Iris pigment epithelial cell (primary cell): ENCODE data around the gene KLHL3.
"Not testable (repeated sequence)": the region's sequence is repeated elsewhere in the genome, so short reads cannot be mapped to it uniquely, and the experiment has no call there.

Experiments used
- DNase-seq: peaks from one replicate; pipeline ENCODE4 v3.0.0-alpha.2; 2011; ENCODE audit warnings: low read depth

The KLHL3 gene, protein sequence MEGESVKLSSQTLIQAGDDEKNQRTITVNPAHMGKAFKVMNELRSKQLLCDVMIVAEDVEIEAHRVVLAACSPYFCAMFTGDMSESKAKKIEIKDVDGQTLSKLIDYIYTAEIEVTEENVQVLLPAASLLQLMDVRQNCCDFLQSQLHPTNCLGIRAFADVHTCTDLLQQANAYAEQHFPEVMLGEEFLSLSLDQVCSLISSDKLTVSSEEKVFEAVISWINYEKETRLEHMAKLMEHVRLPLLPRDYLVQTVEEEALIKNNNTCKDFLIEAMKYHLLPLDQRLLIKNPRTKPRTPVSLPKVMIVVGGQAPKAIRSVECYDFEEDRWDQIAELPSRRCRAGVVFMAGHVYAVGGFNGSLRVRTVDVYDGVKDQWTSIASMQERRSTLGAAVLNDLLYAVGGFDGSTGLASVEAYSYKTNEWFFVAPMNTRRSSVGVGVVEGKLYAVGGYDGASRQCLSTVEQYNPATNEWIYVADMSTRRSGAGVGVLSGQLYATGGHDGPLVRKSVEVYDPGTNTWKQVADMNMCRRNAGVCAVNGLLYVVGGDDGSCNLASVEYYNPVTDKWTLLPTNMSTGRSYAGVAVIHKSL

DNA sequence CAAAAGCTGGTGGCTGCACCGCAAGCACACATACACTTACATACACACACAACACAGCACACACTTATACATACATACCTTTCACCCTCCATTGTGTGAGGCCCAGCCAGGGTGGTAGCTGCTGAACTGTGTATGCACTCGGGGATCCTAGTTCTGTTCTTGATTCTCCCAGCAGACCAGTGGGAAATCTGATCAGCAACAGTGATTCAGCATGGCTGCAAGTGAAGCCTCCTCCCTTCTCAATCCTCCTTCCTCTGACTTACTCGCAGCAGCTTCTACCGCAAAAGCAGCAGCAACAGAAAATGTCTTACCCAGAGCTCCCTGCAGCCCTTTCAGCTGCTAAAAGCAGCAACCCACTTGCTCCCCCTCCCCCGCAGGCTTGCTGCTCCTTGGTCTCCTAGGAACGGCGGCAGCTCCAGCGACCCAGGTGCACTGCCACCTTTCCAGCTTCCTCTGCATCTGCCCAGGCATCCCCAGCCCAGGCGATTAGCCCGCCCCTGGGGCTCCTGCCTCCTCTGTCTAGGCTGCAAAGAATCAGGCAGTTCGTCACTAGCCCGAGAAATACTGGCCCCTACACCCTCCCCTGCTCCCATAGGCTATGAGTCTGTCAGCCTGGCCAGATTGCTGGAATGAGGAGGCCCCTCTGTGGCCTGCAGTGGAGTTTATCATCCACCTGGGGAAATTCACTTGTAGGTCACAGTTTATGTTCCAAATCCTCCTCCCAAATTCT, at the start of gene KLHL3:
Gene KLHL3 (minus strand): TSS at position 535 of the 730 bp plus-strand sequence. CDS start 443 bp downstream, at position 92.
- DNase-seq: peak; percentile 50

DNA sequence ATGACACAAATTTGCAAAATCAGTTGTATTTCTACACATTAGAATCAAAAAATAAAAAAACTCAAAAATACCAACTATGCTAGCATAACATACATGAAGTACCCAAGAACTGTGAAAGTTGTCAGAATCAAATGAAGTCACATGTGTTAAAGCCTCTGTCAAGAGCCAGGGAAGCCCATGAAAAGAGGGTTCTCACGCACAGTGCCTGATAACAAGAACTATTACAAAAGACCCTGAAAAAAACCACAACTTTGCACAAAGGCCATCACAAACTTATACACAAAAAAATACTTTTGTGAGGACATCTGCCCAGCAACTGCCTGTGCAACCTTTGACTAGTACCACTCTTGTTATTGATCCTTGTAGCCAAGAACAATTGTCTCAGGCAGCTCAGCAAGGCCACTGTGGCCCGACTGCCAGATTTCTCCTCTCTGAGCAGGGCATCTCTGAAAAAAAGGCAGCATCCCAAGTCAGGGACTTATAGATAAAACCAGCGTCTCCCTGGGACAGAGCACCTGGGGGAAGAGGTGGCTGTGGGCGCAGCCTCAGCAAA, 47.2 kb upstream of the KLHL3 start:
- DNase-seq: no peak

DNA sequence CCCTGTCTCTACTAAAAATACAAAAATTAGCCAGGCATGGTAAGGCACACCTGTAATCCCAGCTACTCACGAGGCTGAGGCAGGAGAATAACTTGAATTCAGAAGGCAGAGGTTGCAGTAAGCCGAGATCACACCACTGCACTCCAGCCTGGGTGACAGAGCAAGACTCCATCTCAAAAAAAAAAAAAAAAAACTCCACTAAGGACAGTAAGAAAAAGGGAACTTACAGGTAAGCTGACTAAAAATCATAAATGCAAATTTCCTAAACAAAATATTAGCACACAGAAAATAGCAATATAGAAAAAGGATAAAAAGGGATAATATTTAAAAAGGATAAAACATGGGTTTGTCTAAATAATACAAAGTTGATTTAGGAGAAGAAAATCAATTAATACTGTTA, 46.2 kb upstream of the KLHL3 start:
- DNase-seq: no peak

DNA sequence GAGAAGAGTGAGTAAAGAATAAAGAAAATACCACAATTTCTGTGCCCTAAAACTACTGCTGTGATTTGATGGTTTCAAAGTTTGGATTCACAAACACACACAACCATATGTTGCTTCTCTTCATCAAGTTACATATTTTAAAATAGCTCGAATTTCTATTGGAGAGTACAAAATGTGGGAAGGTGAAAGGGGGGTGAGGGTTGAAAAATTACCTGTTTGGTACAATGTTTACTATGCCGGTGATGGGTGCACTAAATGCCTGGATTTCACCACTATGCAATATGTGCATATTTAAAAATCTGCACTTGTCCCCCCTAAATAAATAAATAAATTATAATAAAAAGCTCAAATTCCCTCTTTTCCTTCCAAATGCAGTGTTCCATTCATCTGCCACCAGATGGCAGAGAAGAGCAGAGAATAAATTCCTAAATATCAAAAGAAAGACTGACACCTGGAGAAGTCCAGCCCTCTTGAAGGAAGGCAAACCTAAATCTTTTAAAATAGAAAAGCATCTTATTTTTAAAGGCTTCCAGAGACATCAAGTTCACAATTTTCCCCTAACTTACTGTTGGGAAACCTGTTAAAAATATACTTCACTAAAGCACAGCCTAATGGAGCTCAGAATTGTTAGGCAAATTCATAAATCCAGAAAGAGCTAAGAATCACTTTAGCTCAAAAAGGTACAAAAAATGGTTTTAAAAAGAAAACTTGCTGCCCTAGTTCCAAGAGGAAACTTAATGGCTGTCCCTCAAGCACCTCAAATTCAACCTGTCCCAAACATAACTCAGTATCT, 43.1 kb upstream of the KLHL3 start:
- DNase-seq: peak; percentile 36

DNA sequence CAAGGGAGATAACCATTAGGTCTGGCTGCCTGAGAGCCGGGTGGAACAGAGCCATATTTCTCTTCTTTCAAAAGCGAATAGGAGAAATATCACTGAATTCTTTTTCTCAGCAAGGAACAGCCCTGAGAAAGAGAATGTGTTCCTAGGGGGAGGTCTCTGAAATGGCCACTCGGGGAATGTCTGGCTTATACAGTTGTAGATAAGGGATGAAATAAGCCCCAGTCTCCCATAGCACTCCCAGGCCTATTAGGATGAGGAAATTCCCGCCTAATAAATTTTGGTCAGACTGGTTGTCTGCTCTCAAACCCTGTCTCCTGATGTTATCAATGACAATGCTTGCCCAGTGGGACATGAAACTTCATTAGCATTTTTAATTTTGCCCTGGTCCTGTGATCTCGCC, 32.0 kb upstream of the KLHL3 start:
- DNase-seq: not testable (repeated sequence)

DNA sequence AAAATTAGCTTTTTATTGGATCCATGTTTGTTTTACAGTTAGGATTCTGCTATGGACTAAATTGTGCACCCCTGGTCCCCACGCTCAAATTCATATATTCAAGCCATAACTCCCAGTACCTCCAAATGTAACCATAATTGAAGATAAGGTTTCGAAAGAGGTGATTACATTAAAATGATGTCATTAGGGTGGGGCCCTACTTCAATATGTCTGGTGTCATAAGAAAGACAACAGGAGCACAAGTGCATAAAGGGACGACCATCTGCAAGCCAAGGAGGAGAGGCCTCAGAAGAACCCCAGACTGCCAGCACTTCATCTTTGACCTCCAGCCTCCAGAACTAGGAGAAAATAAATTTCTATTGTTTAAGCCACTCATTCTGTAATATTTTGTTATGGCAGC, 25.7 kb upstream of the KLHL3 start:
- peak; percentile 17 for DNase-seq

DNA sequence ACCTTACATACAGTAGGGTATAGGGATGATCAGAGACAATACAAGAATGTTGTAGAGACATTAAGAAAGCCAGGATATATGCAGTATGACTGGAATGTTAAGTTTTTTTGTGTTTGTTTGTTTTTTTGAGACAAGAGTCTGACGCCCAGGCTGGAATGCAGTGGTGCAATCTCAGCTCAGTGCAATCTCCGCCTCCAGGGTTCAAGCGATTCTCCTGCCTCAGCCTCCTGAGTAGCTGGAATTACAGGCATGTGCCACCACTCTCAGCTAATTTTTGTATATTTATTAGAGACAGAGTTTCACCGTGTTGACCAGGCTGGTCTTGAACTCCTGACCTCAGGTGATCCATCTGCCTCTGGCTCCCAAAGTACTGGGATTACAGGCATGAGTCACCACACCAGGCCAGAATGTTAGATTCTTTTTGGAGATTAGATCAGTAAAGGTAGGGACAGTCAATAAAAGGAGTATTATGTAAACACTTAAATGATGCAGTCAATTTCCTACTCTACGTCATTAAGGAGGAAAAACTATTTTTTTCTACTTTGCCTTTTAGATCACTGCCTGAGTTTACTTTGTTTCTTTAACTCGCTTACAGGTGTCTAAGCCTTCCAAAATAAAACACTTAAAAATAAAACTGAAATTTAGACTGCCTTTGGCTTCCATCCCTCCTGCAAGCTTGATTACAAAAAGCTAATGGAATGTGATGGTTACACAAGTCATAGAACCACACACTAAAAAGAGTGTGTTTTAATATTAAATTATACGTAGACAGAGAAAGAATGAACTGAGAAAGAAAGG, 25.0 kb upstream of the KLHL3 start:
- DNase-seq: peak; percentile 52

DNA sequence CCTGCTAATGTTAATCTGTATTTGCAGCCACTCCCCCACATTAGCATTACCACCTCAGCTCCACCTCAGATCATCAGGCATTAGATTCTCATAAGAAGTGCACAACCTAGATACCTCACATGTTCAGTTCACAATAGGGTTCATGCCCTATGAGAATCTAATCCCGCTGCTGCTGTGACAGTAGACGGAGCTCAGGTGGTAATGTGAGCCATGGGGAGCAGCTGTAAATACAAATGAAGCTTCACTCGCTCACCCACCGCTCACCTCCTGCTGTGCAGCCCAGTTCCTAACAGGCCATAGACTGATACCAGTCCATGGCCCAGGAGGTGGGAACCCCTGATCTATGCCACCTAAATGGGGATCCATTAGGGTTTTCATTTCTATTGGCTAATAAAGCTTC, 24.4 kb upstream of the KLHL3 start:
- no peak for DNase-seq

DNA sequence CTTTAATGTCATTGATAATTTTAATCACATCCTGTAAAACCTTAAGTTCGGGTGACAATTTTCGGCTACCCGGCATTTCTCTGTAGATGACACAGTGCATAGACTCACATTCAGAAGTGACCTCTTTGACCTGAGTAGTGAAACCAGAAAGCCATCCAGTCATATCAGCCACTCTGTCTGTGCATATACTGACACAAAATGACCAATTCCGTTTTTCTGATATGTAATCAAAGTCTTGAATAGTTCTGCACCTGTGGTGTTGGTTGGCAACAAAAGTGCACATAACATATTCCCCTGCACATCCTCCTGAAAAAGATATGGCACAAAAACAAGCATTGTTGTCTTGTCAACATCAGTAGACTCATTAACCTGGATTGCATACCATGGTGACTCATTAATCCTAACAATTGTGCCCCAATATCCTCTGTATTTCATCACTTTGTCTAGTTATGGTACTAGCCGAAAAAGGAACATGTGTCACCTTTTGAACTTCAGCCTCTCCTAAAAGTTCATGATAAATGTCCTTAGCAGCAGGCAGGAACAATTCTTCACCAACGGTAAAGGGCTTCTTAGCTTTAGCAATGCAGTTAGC, 22.9 kb upstream of the KLHL3 start:
- DNase-seq: peak; percentile 11

DNA sequence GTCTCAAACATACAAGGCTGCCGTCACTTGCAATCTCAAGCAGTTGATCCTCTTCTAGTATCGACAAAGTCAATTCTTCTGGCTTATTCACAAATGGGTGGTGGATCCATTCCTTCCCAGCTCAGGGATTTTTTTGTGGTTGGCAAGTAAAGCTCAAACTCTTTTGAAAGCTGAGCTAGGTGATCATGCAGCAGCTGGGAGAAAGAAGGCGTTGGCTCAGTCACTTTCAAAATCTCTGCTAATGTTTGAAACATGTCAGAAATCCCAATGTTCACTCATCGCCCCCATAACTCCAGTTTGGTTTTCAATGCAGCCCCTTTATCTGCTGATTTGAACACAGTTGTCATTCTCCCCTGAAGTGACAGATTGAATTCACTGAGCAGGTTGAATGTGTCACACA, 22.2 kb upstream of the KLHL3 start:
- DNase-seq: no peak

DNA sequence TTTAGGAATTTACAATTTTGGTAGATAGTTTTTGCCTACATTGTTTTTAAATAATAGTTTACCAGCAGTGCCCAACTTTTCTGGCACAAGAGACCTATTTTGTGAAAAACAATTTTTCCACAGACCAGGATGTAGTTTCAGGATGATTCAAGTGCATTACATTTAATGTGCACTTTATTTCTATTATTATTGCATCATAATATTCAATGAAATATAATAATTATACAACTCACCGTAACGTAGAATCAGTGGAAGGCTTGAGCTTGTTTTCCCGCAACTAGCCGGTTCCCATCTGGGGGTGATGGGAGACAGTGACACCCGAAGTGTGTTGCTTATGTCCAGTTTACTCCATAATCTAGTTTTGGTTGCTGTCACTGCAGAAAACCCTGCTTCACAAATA, 21.7 kb upstream of the KLHL3 start:
- no peak for DNase-seq

DNA sequence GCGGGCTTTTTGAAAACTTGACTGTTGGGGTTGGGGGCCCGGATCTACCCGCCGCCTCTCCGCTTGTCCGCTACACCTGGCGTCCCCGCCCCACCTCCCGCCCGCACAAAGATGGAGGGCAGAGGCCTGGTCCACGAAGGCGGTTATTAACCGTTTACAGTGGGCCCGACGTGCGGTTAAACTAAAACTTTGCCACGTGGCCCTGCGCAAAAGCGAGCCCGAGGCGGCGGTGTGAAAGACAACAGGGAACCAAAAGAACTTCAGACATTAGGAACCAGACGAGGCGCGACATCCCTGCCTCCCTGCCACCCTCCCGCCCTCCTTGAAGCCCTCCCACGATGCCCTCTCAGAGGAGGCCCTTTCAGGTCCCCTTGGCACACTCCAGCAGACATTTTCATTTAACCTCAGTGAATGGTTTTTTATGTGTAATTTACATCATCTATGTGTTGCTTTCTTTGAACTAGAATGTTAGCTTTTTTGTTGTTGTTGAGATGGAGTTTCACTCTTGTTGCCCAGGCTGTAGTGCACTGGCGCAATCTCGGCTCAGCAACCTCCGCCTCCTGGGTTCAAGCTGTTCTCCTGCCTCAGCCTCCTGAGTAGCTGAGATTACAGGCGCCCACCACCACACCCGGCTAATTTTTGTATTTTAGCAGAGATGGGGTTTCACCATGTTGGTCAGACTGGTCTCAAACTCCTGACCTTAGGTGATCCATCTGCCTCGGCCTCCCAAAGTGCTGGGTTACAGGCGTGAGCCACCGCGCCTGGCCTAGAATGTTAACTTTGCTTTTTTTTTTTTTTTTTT, 19.3 kb upstream of the KLHL3 start:
- DNase-seq: no peak

DNA sequence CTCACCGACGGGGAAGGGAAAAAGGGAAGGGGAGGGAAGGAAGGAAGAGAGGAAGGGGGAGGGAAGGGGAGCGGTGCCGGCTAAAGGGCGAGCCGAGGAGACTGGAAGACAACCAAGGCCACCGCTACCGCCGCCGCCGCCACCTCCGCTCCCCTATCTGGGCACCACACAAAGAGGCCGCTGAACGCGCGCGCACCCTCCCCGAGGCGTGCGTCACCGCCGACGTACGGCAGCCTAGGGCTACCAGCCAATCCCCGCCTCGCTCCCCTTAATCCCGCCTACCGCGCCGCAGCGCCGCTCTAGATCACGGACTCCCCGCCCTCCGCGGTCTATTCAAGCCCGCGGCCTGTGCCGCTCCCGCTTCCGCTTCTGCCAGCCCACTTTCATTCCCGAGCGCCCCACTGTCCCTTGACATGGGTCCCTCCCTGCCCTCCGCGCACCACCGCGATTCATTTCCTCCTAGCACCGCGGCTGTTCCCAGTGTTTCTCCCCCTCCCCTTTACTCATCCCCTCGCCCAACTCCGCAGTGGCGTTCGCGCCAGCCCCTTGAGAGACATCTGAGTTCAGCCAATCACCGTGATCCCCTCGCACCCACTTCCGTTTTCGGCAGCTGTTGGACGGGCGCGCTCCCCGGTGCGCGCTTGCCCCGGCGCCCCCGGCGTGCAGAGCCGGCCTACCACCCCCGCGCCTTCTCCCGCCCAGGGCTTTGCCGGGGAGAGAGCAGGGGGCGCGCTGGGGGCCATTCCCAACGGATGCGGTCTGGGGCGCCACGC, 18.5 kb upstream of the KLHL3 start, which contains the start of gene HNRNPA0:
Gene HNRNPA0 (minus strand): TSS at position 176 of the 773 bp plus-strand sequence. CDS start 297 bp downstream, outside the sequence.
- peak; percentile 97 for DNase-seq

DNA sequence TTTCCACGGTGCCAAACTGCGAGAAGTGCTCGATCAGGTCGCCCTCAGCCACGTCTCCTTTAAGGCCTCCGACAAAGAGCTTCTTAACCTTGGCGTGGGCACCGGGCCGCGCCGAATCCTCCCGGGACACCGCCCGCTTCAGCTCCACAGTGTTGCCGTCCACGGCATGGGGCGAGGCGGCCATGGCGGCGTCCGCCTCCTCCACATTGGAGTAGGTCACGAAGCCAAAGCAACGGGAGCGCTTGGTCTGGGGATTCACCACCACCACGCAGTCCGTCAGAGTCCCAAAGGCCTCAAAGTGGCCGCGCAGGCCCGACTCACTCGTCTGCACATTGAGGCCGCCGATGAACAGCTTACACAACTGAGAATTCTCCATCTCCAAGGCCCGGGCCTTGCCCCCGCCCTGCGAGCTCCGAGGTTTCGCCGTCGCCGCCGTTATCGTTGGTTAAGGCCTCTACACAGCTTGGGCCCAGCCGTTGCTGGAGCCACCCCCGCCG, 17.9 kb upstream of the KLHL3 start:
- DNase-seq: no peak

DNA sequence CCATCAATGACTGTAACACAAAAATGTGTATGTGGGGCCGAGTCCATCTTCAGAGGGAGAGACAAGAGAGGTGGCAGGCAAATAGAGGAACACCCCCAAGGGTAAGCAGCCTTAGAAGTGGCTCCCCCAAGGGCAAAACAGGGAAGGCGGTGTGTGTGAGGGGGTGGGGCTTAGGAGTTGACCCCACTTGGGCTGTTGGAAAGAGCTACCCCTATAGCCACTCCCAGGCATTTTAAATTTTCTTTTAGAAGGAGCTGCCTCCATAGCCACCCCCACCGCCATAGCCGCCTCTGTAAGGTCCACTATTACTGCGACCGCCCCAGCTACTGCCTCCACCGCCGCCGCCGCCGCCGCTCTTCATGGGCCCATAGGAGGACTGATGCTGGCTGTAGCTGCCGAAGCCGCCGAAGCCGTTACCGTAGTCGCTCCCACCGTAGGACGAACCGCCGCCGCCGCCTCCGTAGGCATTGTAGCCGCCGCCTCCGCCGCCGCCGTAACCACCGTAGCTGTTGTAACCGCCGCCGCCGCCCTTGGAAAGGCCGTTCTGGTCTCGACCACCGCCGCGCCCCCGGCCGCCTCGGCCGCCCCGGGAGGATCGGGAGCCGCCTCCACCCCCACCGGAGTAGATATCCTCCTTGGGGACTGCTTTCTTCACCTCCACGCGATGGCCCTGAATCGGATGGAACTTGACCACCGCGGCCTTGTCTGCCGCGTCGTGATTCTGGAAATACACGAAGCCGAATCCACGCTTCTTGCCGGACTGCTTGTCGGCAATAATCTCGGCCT, 17.2 kb upstream of the KLHL3 start:
- DNase-seq: peak; percentile 18

DNA sequence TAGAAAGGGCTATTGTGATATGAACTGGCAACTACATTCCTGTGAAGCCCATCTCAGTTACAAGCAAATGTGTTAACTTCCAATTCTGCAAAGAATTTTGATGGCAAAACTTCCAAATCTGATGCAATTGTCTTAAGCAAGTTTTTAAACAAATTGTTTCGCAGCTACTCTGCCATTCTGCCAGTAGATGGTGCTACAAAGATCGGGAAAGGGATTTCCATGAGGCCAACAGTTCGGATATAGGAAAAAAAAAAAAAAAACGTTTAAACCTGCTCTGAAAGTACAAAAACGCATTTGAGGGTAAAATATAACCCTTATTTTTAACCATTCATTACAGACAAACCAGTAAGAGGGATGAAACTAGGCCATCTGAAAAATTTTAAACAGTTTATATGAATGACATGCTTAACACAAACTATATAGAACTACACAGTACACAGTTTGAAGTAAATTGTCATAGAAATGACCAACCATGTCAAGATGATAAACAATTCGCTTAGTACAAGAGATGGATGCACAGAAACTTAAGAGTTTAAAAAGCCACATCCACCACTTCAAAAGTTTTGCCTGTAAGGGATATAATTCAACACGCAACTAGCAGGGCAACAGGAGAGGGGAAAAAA, 16.1 kb upstream of the KLHL3 start:
- DNase-seq: peak; percentile 81

DNA sequence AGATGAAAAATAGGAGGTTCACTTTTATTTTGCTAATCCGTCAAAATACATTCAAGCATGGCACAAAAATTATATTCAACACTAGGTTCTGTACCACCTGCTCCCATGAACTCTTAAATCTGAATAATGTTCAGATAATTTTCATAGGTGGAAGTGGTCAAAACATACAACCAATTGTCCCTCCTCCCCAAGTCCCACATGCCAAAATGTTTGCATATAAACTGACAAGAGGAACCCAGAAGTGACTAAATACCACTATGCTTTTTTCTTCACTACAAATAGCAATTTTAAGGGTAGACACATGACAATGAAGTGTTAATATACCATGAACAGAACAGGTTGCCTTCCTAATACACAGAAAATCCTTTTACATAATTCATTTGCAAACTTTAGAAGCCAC, 14.5 kb upstream of the KLHL3 start:
- DNase-seq: no peak
